Adrenal gland (tissue), 12 donors: ENCODE measurements around the gene IGSF22. TPM values are rescaled to one million over a fixed set of nuclear protein-coding genes. Genes with fewer than 3 reads are reported as not detected.

ENCODE experiments used
- DNase-seq, 7 donors: peaks; one replicate each; pipeline ENCODE4 v3.0.0-alpha.2; 2019 to 2020
- H3K27ac ChIP-seq, 5 donors: fragments of 200-600 bp; sonication (generic) in 4 of 5; 1 replicate in 3 of 5; 2 replicates in 2 of 5; pipeline versions ENCODE4 v1.5.1 to v1.8.0; 2016 to 2020; ENCODE audit warnings: mild to moderate bottlenecking in 1 of 5
- H3K27me3 ChIP-seq: fragments of 200-600 bp; 2 replicates; pipeline ENCODE4 v1.8.0; 2021
- H3K36me3 ChIP-seq, 2 donors: fragments of 200-600 bp; replicated peaks in 1 of 2; 1 replicate in 1 of 2; 2 replicates in 1 of 2; pipeline versions ENCODE4 v1.5.1 to v1.8.0; 2018 to 2022
- H3K4me1 ChIP-seq, 2 donors: fragments of 200-600 bp; replicated peaks in 1 of 2; 1 replicate in 1 of 2; 2 replicates in 1 of 2; pipeline versions ENCODE4 v1.5.1 to v1.8.0; 2018 to 2021
- H3K4me3 ChIP-seq, 4 donors: fragments of 200-600 bp; sonication (generic) in 3 of 4; one replicate each; pipeline ENCODE4 v1.5.1; 2016 to 2018
- H3K9me3 ChIP-seq, 3 donors: fragments of 200-600 bp; sonication (generic) in 1 of 3; replicated peaks in 1 of 3; 1 replicate in 2 of 3; 2 replicates in 1 of 3; pipeline versions ENCODE4 v1.5.1 to v1.8.0; 2016 to 2021
- CTCF ChIP-seq, 6 experiments: fragments of 450-650 bp in 4 of 6; fragments of 200-600 bp in 2 of 6; sonication (generic) in 1 of 6; IDR thresholded peaks; 1 replicate in 5 of 6; 2 replicates in 1 of 6; pipeline versions ENCODE4 v1.5.1 to v1.8.0; 2016 to 2021; ENCODE audit warnings: antibody characterized with exemption in 6 of 6, mild to moderate bottlenecking in 2 of 6, moderate library complexity in 1 of 6
- POLR2A ChIP-seq, 2 donors: fragments of 450-650 bp; IDR thresholded peaks; one replicate each; pipeline ENCODE4 v1.6.1; 2017; ENCODE audit warnings: antibody characterized with exemption in 2 of 2, mild to moderate bottlenecking in 2 of 2, moderate library complexity in 1 of 2
- WGBS, 4 donors: extraction: QIAGEN DNeasy Blood & Tissue Kit in 2 of 4; methylation state at CpG; one replicate each; pipeline versions ENCODE4 v1.1.5 to v1.1.7; 2013 to 2017; 5-methylcytosine and 5-hydroxymethylcytosine counted together
- intact Hi-C, 2 donors: fragments of 100-400 bp; cut with DNase I; formaldehyde crosslinking; loops; one replicate each; pipeline versions ENCODE4 v1.14.1 to v1.15.0; 2022 to 2023
- polyA plus RNA-seq, 3 donors: library from polyadenylated mRNA; stranded (reverse); fragments of 200-250 nt in 2 of 3; fragments of 350-450 nt in 1 of 3; fragmentation: Illumina TruSeq in 1 of 3; extraction: RNeasy Lipid Tissue Mini Kit (QIAGEN cat#74804) in 1 of 3; gene quantifications; one replicate each; pipeline ENCODE4 v1.2.3, GENCODE V29; 2013 to 2014
- total RNA-seq, 9 donors: library from RNA; depleted of rRNA in 4 of 9; stranded (reverse); fragments of >200 nt in 4 of 9; fragments of 120-200 nt in 1 of 9; fragmentation: NEBNext Ultra II Directional in 1 of 9; extraction: Animal tissue kit (Norgen Biotek cat#: 25700) in 1 of 9; gene quantifications; one replicate each; pipeline versions ENCODE4 v1.1.0 to v1.2.4, GENCODE V29; 2013 to 2023
- donor health status: healthy with polysubstance abuse.
- donor health status: Bipolar disorder and iron deficiency.
- donor health status: DM: yes; HTN: yes; CAD: no.
- donor health status: DM: no; HTN: no; CAD: no.
- donor health status: DM: no; HTN: no; CAD: no.
- donor health status: DM: yes; HTN: yes; CAD: no.

Gene IGSF22
- total and polyA plus RNA-seq, 12 donors: 0.10 to 2.0 (median 0.97) TPM; not detected in 3

- Histone ChIP-seq H3K9me3 (no peaks in the 10 kb centered on the region), H3K4me1 (peaks cover 0 to 11% of the 10 kb centered on the region in 2 donors), H3K36me3 (no peaks in the 10 kb centered on the region), H3K27me3 (no peaks in the 10 kb centered on the region), H3K4me3 (no peak overlapping the region), H3K27ac (peak overlapping the region in 1 of 5 donors; percentile 75)
- no peak for DNase-seq
- intact Hi-C loops: loop anchor here in 1 of 2 donors (10.0 kb wide), 1 partner anchor 175 kb away; no protein-coding TSS in a partner anchor
- TF ChIP-seq POLR2A (IDR thresholded peaks at IDR 0.05) (peak in 1 of 2 donors; percentile 1), CTCF (IDR thresholded peaks at IDR 0.05) (no peak)
- WGBS, 4 donors: 88 to 91% (median 89%) methylated on average over 5 of the region's 5 CpGs
Measured at GRCh38 chr11:18720091-18720807, 5.7 kb downstream of the IGSF22 start.

- H3K27ac ChIP-seq: no peak overlapping the region
- intact Hi-C loops: no loop called here
- H3K4me1 ChIP-seq: no peaks in the 10 kb centered on the region
- H3K27me3 ChIP-seq: no peaks in the 10 kb centered on the region
- TF ChIP-seq POLR2A (IDR thresholded peaks at IDR 0.05) (no peak), CTCF (IDR thresholded peaks at IDR 0.05) (no peak)
- no peak overlapping the region for H3K4me3 ChIP-seq
- no peaks in the 10 kb centered on the region for H3K9me3 ChIP-seq
- no peaks in the 10 kb centered on the region for H3K36me3 ChIP-seq
- 78 to 86% (median 81%) methylated on average over 7 of the region's 7 CpGs for WGBS, 4 donors
- DNase-seq: no peak
Measured at GRCh38 chr11:18715476-18715875, 10.5 kb downstream of the IGSF22 start.

GRCh38 chr11:18714443-18714780 lies 11.6 kb downstream of the IGSF22 start:
- Histone ChIP-seq H3K9me3 (no peaks in the 10 kb centered on the region), H3K36me3 (no peaks in the 10 kb centered on the region), H3K27ac (no peak overlapping the region), H3K4me3 (no peak overlapping the region), H3K27me3 (no peaks in the 10 kb centered on the region), H3K4me1 (no peaks in the 10 kb centered on the region)
- no peak for DNase-seq
- no peak for TF ChIP-seq CTCF (IDR thresholded peaks at IDR 0.05)
- TF ChIP-seq POLR2A (IDR thresholded peaks at IDR 0.05): no peak
- intact Hi-C loops: no loop called here
- 82 to 96% (median 89%) methylated on average over 10 of the region's 10 CpGs for WGBS, 4 donors

GRCh38 chr11:18713646-18714442 lies 12.1 kb downstream of the IGSF22 start:
- Histone ChIP-seq H3K9me3 (no peaks in the 10 kb centered on the region), H3K4me3 (no peak overlapping the region), H3K4me1 (no peaks in the 10 kb centered on the region), H3K27me3 (no peaks in the 10 kb centered on the region), H3K27ac (no peak overlapping the region), H3K36me3 (no peaks in the 10 kb centered on the region)
- TF ChIP-seq CTCF (IDR thresholded peaks at IDR 0.05): no peak
- TF ChIP-seq POLR2A (IDR thresholded peaks at IDR 0.05): no peak
- DNase-seq: no peak
- intact Hi-C loops: no loop called here
- WGBS, 4 donors: 91 to 95% (median 94%) methylated on average over 25 to 26 of the region's 26 CpGs
